ENCODE data around the gene TSR3.

GRCh38 chr16:1318268-1318545 is 33.5 kb downstream of the TSR3 start:
- TF ChIP-seq EZH2 (IDR thresholded peaks at IDR 0.05) (no peak), CEBPB (IDR thresholded peaks at IDR 0.05; ENCODE audit: low read depth) (no peak), JUND (IDR thresholded peaks at IDR 0.05) (no peak), YY1 (IDR thresholded peaks at IDR 0.05; ENCODE audit: extremely low read depth, insufficient replicate concordance, low read depth, low read length) (no peak), POLR2A (IDR thresholded peaks at IDR 0.05; ENCODE audit: borderline replicate concordance, extremely low read depth, insufficient read depth, insufficient read length) (no peak), RAD21 (IDR thresholded peaks at IDR 0.05; ENCODE audit: low read depth) (no peak)
- TF ChIP-seq, protein P1, sequence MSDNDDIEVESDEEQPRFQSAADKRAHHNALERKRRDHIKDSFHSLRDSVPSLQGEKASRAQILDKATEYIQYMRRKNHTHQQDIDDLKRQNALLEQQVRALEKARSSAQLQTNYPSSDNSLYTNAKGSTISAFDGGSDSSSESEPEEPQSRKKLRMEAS (IDR thresholded peaks at IDR 0.05) = no peak
- TF ChIP-seq, protein P2, sequence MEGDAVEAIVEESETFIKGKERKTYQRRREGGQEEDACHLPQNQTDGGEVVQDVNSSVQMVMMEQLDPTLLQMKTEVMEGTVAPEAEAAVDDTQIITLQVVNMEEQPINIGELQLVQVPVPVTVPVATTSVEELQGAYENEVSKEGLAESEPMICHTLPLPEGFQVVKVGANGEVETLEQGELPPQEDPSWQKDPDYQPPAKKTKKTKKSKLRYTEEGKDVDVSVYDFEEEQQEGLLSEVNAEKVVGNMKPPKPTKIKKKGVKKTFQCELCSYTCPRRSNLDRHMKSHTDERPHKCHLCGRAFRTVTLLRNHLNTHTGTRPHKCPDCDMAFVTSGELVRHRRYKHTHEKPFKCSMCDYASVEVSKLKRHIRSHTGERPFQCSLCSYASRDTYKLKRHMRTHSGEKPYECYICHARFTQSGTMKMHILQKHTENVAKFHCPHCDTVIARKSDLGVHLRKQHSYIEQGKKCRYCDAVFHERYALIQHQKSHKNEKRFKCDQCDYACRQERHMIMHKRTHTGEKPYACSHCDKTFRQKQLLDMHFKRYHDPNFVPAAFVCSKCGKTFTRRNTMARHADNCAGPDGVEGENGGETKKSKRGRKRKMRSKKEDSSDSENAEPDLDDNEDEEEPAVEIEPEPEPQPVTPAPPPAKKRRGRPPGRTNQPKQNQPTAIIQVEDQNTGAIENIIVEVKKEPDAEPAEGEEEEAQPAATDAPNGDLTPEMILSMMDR (IDR thresholded peaks at IDR 0.05 in 2 of 3, conservative IDR thresholded peaks at IDR 0.05 in 1 of 3; ENCODE audit: borderline replicate concordance in 1 of 3, insufficient read depth in 1 of 3, low read depth in 2 of 3, low read length in 2 of 3) = no peak
- TF ChIP-seq, protein P3, sequence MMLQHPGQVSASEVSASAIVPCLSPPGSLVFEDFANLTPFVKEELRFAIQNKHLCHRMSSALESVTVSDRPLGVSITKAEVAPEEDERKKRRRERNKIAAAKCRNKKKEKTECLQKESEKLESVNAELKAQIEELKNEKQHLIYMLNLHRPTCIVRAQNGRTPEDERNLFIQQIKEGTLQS (IDR thresholded peaks at IDR 0.05) = no peak
